ENCODE results near the gene PDE8B.

DNA sequence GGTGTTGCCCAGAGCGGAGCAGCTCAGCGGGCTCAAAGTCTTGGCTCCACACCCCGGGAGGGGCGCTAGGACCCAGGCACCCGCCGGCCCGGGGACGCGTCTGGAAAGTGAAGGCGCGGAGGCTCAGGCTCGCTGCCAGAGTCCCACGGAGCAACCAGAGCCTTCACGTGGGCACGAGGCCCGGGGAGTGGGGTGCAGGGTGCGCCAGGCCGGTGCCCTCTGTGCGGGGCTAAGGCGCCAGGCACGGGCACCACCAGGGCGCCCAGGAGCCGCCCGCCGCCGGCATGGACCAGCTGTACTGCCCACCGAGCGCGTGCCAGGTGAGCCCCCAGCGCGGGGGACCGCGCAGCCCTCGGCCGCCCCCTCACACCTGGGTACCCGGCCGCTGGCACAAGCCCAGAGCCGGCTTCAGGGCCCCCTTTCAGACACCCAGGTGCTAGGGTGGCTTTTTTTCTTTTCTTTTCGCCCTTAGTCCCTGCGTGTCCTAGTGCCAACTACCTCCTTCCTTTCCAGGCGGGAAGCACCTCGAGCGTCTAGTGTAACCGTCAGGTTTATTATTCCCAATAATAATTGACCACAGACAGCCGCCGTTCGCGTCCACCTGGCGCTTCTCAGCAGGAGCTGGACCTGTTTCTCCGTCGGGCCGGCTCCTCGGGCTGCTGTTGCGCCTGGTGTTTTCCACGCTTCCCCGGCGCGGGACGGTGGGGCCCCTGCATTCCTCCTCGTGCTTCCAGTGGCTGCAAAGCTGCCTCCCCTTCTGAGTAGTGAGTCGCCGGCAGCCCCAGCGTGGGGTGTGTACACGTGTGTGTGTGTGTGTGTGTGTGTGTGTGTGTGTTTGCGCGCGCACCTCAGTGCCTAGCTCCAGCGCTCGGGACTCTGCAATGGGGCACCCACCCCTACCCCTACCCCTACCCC, 30.1 kb upstream of the PDE8B start:
- TF ChIP-seq, protein P1, sequence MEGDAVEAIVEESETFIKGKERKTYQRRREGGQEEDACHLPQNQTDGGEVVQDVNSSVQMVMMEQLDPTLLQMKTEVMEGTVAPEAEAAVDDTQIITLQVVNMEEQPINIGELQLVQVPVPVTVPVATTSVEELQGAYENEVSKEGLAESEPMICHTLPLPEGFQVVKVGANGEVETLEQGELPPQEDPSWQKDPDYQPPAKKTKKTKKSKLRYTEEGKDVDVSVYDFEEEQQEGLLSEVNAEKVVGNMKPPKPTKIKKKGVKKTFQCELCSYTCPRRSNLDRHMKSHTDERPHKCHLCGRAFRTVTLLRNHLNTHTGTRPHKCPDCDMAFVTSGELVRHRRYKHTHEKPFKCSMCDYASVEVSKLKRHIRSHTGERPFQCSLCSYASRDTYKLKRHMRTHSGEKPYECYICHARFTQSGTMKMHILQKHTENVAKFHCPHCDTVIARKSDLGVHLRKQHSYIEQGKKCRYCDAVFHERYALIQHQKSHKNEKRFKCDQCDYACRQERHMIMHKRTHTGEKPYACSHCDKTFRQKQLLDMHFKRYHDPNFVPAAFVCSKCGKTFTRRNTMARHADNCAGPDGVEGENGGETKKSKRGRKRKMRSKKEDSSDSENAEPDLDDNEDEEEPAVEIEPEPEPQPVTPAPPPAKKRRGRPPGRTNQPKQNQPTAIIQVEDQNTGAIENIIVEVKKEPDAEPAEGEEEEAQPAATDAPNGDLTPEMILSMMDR (IDR thresholded peaks at IDR 0.05) = no peak
- TF ChIP-seq SMC3 (IDR thresholded peaks at IDR 0.05; ENCODE audit: low read depth, low read length) = no peak
- TF ChIP-seq, protein P2, sequence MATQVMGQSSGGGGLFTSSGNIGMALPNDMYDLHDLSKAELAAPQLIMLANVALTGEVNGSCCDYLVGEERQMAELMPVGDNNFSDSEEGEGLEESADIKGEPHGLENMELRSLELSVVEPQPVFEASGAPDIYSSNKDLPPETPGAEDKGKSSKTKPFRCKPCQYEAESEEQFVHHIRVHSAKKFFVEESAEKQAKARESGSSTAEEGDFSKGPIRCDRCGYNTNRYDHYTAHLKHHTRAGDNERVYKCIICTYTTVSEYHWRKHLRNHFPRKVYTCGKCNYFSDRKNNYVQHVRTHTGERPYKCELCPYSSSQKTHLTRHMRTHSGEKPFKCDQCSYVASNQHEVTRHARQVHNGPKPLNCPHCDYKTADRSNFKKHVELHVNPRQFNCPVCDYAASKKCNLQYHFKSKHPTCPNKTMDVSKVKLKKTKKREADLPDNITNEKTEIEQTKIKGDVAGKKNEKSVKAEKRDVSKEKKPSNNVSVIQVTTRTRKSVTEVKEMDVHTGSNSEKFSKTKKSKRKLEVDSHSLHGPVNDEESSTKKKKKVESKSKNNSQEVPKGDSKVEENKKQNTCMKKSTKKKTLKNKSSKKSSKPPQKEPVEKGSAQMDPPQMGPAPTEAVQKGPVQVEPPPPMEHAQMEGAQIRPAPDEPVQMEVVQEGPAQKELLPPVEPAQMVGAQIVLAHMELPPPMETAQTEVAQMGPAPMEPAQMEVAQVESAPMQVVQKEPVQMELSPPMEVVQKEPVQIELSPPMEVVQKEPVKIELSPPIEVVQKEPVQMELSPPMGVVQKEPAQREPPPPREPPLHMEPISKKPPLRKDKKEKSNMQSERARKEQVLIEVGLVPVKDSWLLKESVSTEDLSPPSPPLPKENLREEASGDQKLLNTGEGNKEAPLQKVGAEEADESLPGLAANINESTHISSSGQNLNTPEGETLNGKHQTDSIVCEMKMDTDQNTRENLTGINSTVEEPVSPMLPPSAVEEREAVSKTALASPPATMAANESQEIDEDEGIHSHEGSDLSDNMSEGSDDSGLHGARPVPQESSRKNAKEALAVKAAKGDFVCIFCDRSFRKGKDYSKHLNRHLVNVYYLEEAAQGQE (IDR thresholded peaks at IDR 0.05; ENCODE audit: low read depth, low read length) = no peak
- TF ChIP-seq RAD21 (IDR thresholded peaks at IDR 0.05; ENCODE audit: low read length) = no peak
- TF ChIP-seq TCF12 (IDR thresholded peaks at IDR 0.05) = no peak
- TF ChIP-seq, protein P3, sequence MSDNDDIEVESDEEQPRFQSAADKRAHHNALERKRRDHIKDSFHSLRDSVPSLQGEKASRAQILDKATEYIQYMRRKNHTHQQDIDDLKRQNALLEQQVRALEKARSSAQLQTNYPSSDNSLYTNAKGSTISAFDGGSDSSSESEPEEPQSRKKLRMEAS (IDR thresholded peaks at IDR 0.05; ENCODE audit: low read depth) = no peak
- TF ChIP-seq NFIC (IDR thresholded peaks at IDR 0.05; ENCODE audit: borderline replicate concordance) = no peak
- no peak for TF ChIP-seq CHD2 (IDR thresholded peaks at IDR 0.05; ENCODE audit: low read length, partially characterized antibody)
- no peak for TF ChIP-seq RCOR1 (IDR thresholded peaks at IDR 0.05; ENCODE audit: low read length)

Data from SK-N-SH (cell line).